A673 (cell line): ENCODE measurements around the gene CHAF1A.

Experiments
- CTCF ChIP-seq: fragments of 300-800, 200-600 bp; sonication (generic); conservative IDR thresholded peaks from 2 replicates; pipeline ENCODE4 v1.5.1; 2017; ENCODE audit warnings: low read depth, mild to moderate bottlenecking, antibody characterized with exemption, low read length, moderate library complexity, mixed read lengths
- EZH2 ChIP-seq: fragments of 200-600 bp; sonication (generic); IDR thresholded peaks from 2 replicates; pipeline ENCODE4 v1.6.1; 2017; ENCODE audit warnings: borderline replicate concordance, low read depth, mild to moderate bottlenecking, mixed read lengths, antibody characterized with exemption, low read length; ENCODE audit not compliant: poor library complexity, severe bottlenecking

GRCh38 chr19:4360081-4360569, 42.3 kb upstream of the CHAF1A start:
- no peak for TF ChIP-seq CTCF
- no peak for TF ChIP-seq EZH2
